GM23338 (cell line): ENCODE data around the gene PRPF39. TPM values are rescaled to one million over a fixed set of nuclear protein-coding genes. Genes with fewer than 3 reads are reported as not detected.

Experiments
- ATAC-seq: fragments of 200-7000 bp; cut with Tn5 transposase; 3 replicates; pipeline ENCODE4 v1.9.1; 2020
- DNase-seq: peaks from one replicate; pipeline ENCODE4 v3.0.0-alpha.2; 2015; ENCODE audit warnings: low spot score
- H2AFZ ChIP-seq: fragments of 200-600 bp; sonication (generic); 2 replicates; pipeline ENCODE4 v1.8.0; 2016; ENCODE audit warnings: antibody characterized with exemption, mild to moderate bottlenecking, moderate library complexity
- H3F3A ChIP-seq: fragments of 200-600 bp; sonication (generic); replicated peaks from 2 replicates; pipeline ENCODE4 v1.8.0; 2017; ENCODE audit warnings: antibody characterized with exemption, mixed run types, low read depth
- H3K27ac ChIP-seq: fragments of 200-600 bp; sonication (generic); 2 replicates; pipeline ENCODE4 v1.6.1; 2016; ENCODE audit warnings: low read depth
- H3K27me3 ChIP-seq: fragments of 200-600 bp; sonication (generic); 2 replicates; pipeline ENCODE4 v1.8.0; 2016; ENCODE audit warnings: mild to moderate bottlenecking, mixed run types, moderate library complexity; ENCODE audit not compliant: insufficient read depth
- H3K36me3 ChIP-seq: fragments of 200-600 bp; sonication (generic); 2 replicates; pipeline ENCODE4 v1.8.0; 2016; ENCODE audit warnings: mild to moderate bottlenecking; ENCODE audit not compliant: insufficient read depth
- H3K4me1 ChIP-seq: fragments of 200-600 bp; sonication (generic); 2 replicates; pipeline ENCODE4 v1.8.0; 2016; ENCODE audit warnings: mild to moderate bottlenecking, moderate library complexity; ENCODE audit not compliant: insufficient read depth
- H3K4me2 ChIP-seq: fragments of 200-600 bp; sonication (generic); 2 replicates; pipeline ENCODE4 v1.7.1; 2017; ENCODE audit warnings: mixed run types
- H3K4me3 ChIP-seq: fragments of 200-600 bp; sonication (generic); 2 replicates; pipeline ENCODE4 v1.6.1; 2016; ENCODE audit warnings: mixed run types
- H3K79me2 ChIP-seq: fragments of 200-600 bp; sonication (generic); replicated peaks from 2 replicates; pipeline ENCODE4 v1.8.0; 2017; ENCODE audit warnings: mild to moderate bottlenecking; ENCODE audit not compliant: insufficient read depth
- H3K9me2 ChIP-seq: fragments of 200-600 bp; sonication (generic); 2 replicates; pipeline ENCODE4 v1.8.0; 2017; ENCODE audit not compliant: insufficient read depth
- H4K20me1 ChIP-seq: fragments of 200-600 bp; sonication (generic); replicated peaks from 2 replicates; pipeline ENCODE4 v1.8.0; 2017; ENCODE audit warnings: mild to moderate bottlenecking; ENCODE audit not compliant: insufficient read depth
- H3K27ac Mint-ChIP-seq: 2 replicates; pipeline ENCODE4 v1.8.0; 2020; ENCODE audit warnings: inconsistent platforms, mild to moderate bottlenecking, moderate library complexity, mixed read lengths
- H3K27me3 Mint-ChIP-seq: 3 replicates; pipeline ENCODE4 v1.8.0; 2022; ENCODE audit warnings: low read depth, mild to moderate bottlenecking, moderate library complexity, mixed read lengths, inconsistent platforms; ENCODE audit not compliant: insufficient read depth, poor library complexity
- H3K36me3 Mint-ChIP-seq: 3 replicates; pipeline ENCODE4 v1.8.0; 2021; ENCODE audit warnings: low read depth, mild to moderate bottlenecking, inconsistent platforms, moderate library complexity, mixed read lengths
- H3K4me1 Mint-ChIP-seq: 3 replicates; pipeline ENCODE4 v1.8.0; 2020; ENCODE audit warnings: mild to moderate bottlenecking, inconsistent platforms, mixed read lengths
- H3K4me3 Mint-ChIP-seq: 3 replicates; pipeline ENCODE4 v1.8.0; 2021; ENCODE audit warnings: moderate library complexity, mild to moderate bottlenecking, inconsistent platforms, mixed read lengths
- H3K9me3 Mint-ChIP-seq: 3 replicates; pipeline ENCODE4 v1.8.0; 2020; ENCODE audit warnings: moderate library complexity, mild to moderate bottlenecking, inconsistent platforms, mixed read lengths
- CREB1 ChIP-seq: fragments of 250-450 bp; sonication (Bioruptor Pico); IDR thresholded peaks from 2 replicates; pipeline ENCODE4 v1.5.0; 2020; ENCODE audit warnings: low read depth, mild to moderate bottlenecking, moderate library complexity
- CTCF ChIP-seq, 2 experiments: fragments of 200-600 bp in 1 of 2; sonication (generic) in 1 of 2; conservative IDR thresholded peaks; 2 replicates each; pipeline versions ENCODE4 v1.5.1 to v1.6.1; 2016 to 2017; ENCODE audit warnings: antibody characterized with exemption in 2 of 2, low read depth in 2 of 2, mild to moderate bottlenecking in 2 of 2, moderate library complexity in 1 of 2
- EZH2 ChIP-seq: fragments of 200-600 bp; sonication (generic); IDR thresholded peaks from one replicate; pipeline ENCODE4 v1.8.0; 2017; ENCODE audit warnings: antibody characterized with exemption, mild to moderate bottlenecking, low read depth; ENCODE audit not compliant: unreplicated experiment
- EZH2phosphoT487 ChIP-seq: fragments of 200-600 bp; sonication (generic); IDR thresholded peaks from one replicate; pipeline ENCODE4 v1.8.1; 2018; ENCODE audit warnings: antibody characterized with exemption; ENCODE audit not compliant: unreplicated experiment
- JUNB ChIP-seq: IDR thresholded peaks from one replicate; pipeline ENCODE4 v1.6.1; 2016; ENCODE audit warnings: antibody characterized with exemption; ENCODE audit not compliant: unreplicated experiment
- NANOG ChIP-seq: IDR thresholded peaks from 2 replicates; pipeline ENCODE4 v1.6.1; 2016; ENCODE audit warnings: antibody characterized with exemption, borderline replicate concordance
- POLR2AphosphoS5 ChIP-seq: IDR thresholded peaks from 2 replicates; pipeline ENCODE4 v1.6.1; 2016; ENCODE audit warnings: antibody characterized with exemption, low read depth
- REST ChIP-seq: IDR thresholded peaks from one replicate; pipeline ENCODE4 v1.6.1; 2018; ENCODE audit warnings: antibody characterized with exemption; ENCODE audit not compliant: unreplicated experiment
- STAT1 ChIP-seq: IDR thresholded peaks from one replicate; pipeline ENCODE4 v1.6.1; 2016; ENCODE audit warnings: antibody characterized with exemption; ENCODE audit not compliant: unreplicated experiment
- ZNF114 ChIP-seq: fragments of 250-450 bp; sonication (Bioruptor Pico); IDR thresholded peaks from 2 replicates; pipeline ENCODE4 v1.5.0; 2020; ENCODE audit warnings: mild to moderate bottlenecking, moderate library complexity
- ZNF331 ChIP-seq: fragments of 250-450 bp; sonication (Bioruptor Pico); IDR thresholded peaks from 2 replicates; pipeline ENCODE4 v1.5.0; 2020; ENCODE audit warnings: low read depth, mild to moderate bottlenecking, moderate library complexity
- polyA plus RNA-seq: library from polyadenylated mRNA; unstranded; fragments of >200 nt; fragmentation: Nextera tagmentation; extraction: Ambion mirVana; gene quantifications from 2 replicates; pipeline ENCODE4 v1.2.1, GENCODE V29; 2016
- total RNA-seq: library from RNA; depleted of rRNA; stranded (reverse); fragments of >200 nt; shearing (Covaris generic); gene quantifications from 2 replicates; pipeline ENCODE4 v1.2.3, GENCODE V29; 2014
- TF ChIP-seq, protein P1 (sequence below): IDR thresholded peaks from 2 replicates; pipeline ENCODE4 v1.6.1; 2016; ENCODE audit warnings: antibody characterized with exemption
- TF ChIP-seq, protein P2 (sequence below): fragments of 250-450 bp; sonication (Bioruptor Pico); IDR thresholded peaks from 2 replicates; pipeline ENCODE4 v1.5.0; 2020; ENCODE audit warnings: mild to moderate bottlenecking, moderate library complexity

The PRPF39 gene
- total and polyA plus RNA-seq, 2 experiments from 2014 or later = 30.7 to 56.9 TPM

- Mint-ChIP-seq H3K27me3 (no peaks in the 10 kb centered on the region), H3K9me3 (no peaks in the 10 kb centered on the region), H3K4me1 (no peaks in the 10 kb centered on the region), H3K36me3 (peaks cover 74% of the 10 kb centered on the region), H3K4me3 (no peak overlapping the region), H3K27ac (no peak overlapping the region)
- TF ChIP-seq, protein P1, sequence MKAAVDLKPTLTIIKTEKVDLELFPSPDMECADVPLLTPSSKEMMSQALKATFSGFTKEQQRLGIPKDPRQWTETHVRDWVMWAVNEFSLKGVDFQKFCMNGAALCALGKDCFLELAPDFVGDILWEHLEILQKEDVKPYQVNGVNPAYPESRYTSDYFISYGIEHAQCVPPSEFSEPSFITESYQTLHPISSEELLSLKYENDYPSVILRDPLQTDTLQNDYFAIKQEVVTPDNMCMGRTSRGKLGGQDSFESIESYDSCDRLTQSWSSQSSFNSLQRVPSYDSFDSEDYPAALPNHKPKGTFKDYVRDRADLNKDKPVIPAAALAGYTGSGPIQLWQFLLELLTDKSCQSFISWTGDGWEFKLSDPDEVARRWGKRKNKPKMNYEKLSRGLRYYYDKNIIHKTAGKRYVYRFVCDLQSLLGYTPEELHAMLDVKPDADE = no peak
- TF ChIP-seq ZNF114 (CRISPR knock-in tag) (no peak), NANOG (no peak), REST (no peak), CREB1 (CRISPR knock-in tag) (no peak), POLR2AphosphoS5 (no peak), EZH2phosphoT487 (no peak), JUNB (no peak), ZNF331 (CRISPR knock-in tag) (no peak), STAT1 (no peak), CTCF (conservative IDR thresholded peaks at IDR 0.05; ENCODE audit: low read depth in 2 of 2) (no peak), EZH2 (no peak)
- TF ChIP-seq, protein P2, sequence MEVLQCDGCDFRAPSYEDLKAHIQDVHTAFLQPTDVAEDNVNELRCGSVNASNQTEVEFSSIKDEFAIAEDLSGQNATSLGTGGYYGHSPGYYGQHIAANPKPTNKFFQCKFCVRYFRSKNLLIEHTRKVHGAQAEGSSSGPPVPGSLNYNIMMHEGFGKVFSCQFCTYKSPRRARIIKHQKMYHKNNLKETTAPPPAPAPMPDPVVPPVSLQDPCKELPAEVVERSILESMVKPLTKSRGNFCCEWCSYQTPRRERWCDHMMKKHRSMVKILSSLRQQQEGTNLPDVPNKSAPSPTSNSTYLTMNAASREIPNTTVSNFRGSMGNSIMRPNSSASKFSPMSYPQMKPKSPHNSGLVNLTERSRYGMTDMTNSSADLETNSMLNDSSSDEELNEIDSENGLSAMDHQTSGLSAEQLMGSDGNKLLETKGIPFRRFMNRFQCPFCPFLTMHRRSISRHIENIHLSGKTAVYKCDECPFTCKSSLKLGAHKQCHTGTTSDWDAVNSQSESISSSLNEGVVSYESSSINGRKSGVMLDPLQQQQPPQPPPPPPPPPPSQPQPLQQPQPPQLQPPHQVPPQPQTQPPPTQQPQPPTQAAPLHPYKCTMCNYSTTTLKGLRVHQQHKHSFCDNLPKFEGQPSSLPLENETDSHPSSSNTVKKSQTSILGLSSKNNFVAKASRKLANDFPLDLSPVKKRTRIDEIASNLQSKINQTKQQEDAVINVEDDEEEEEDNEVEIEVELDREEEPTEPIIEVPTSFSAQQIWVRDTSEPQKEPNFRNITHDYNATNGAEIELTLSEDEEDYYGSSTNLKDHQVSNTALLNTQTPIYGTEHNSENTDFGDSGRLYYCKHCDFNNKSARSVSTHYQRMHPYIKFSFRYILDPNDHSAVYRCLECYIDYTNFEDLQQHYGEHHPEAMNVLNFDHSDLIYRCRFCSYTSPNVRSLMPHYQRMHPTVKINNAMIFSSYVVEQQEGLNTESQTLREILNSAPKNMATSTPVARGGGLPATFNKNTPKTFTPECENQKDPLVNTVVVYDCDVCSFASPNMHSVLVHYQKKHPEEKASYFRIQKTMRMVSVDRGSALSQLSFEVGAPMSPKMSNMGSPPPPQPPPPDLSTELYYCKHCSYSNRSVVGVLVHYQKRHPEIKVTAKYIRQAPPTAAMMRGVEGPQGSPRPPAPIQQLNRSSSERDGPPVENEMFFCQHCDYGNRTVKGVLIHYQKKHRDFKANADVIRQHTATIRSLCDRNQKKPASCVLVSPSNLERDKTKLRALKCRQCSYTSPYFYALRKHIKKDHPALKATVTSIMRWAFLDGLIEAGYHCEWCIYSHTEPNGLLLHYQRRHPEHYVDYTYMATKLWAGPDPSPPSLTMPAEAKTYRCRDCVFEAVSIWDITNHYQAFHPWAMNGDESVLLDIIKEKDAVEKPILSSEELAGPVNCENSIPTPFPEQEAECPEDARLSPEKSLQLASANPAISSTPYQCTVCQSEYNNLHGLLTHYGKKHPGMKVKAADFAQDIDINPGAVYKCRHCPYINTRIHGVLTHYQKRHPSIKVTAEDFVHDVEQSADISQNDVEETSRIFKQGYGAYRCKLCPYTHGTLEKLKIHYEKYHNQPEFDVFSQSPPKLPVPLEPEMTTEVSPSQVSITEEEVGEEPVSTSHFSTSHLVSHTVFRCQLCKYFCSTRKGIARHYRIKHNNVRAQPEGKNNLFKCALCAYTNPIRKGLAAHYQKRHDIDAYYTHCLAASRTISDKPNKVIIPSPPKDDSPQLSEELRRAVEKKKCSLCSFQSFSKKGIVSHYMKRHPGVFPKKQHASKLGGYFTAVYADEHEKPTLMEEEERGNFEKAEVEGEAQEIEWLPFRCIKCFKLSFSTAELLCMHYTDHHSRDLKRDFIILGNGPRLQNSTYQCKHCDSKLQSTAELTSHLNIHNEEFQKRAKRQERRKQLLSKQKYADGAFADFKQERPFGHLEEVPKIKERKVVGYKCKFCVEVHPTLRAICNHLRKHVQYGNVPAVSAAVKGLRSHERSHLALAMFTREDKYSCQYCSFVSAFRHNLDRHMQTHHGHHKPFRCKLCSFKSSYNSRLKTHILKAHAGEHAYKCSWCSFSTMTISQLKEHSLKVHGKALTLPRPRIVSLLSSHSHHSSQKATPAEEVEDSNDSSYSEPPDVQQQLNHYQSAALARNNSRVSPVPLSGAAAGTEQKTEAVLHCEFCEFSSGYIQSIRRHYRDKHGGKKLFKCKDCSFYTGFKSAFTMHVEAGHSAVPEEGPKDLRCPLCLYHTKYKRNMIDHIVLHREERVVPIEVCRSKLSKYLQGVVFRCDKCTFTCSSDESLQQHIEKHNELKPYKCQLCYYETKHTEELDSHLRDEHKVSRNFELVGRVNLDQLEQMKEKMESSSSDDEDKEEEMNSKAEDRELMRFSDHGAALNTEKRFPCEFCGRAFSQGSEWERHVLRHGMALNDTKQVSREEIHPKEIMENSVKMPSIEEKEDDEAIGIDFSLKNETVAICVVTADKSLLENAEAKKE (CRISPR knock-in tag) = no peak
- Histone ChIP-seq H3K4me2 (no peak overlapping the region), H3K79me2 (peaks cover 10% of the 10 kb centered on the region; the same call in 1 of the 2 replicates), H3K4me3 (no peak overlapping the region), H3K27me3 (no peaks in the 10 kb centered on the region), H3K36me3 (peaks cover 47% of the 10 kb centered on the region), H3K9me2 (no peaks in the 10 kb centered on the region), H4K20me1 (peaks cover 24% of the 10 kb centered on the region), H3K4me1 (no peaks in the 10 kb centered on the region), H3K27ac (no peak overlapping the region), H3F3A (no peaks in the 10 kb centered on the region), H2AFZ (no peak overlapping the region)
- DNase-seq = no peak
- ATAC-seq = no peak
Measured at GRCh38 chr14:45123271-45123670, 39.4 kb downstream of the PRPF39 start.
